Inferior parietal cortex (tissue), 1 donor: ENCODE data around the gene TP53I11.

Experiments
- DNase-seq: peaks from one replicate; pipeline ENCODE4 v3.0.0-alpha.2; 2016; ENCODE audit errors: extremely low spot score

Gene TP53I11, protein sequence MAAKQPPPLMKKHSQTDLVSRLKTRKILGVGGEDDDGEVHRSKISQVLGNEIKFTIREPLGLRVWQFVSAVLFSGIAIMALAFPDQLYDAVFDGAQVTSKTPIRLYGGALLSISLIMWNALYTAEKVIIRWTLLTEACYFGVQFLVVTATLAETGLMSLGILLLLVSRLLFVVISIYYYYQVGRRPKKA

DNA sequence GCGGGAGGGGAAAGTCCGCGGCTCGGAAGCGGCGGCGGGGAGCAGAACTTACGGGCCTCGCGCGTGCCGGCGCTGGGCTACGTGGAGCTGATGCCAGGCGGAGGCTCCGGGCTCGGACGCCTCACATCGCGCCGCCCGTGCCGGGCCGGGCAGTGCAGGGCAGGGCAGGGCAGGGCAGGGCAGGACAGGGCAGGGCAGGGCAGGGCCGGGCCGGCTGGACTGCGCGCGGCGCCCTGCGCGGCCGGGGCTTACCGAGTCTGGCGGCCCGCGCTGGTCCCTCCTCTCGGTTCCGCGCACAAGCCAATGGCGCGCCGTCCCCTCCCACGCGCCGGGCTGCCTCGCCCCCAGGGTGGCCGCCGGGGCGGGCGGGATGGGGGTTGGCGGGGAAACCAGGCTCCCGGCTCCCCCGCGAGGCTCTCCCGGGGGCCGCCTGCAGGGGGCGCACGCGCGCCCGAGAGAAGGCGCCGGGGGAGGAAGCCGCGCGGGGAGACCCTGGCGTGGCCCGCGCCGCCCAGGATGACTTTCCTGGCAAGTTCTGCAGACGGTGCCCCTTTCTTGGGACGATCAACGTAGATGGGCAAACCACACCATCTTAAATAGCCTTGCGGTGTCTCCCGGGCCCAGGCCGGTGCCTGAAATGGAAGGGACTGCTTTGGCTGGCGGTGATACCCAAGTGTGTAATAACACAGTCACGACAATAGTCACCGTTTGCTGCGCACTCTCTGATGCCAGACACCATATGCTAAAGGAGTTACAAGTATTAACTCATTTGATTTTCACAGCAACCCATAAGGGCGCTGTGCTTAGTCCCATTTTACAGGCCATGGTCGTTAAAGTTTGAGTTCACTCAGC lies at the start of gene TP53I11:
TSS of gene TP53I11 (minus strand) at position 259 of the 852 bp plus-strand sequence. CDS start 12,548 bp downstream, outside the sequence.
- no peak for DNase-seq

DNA sequence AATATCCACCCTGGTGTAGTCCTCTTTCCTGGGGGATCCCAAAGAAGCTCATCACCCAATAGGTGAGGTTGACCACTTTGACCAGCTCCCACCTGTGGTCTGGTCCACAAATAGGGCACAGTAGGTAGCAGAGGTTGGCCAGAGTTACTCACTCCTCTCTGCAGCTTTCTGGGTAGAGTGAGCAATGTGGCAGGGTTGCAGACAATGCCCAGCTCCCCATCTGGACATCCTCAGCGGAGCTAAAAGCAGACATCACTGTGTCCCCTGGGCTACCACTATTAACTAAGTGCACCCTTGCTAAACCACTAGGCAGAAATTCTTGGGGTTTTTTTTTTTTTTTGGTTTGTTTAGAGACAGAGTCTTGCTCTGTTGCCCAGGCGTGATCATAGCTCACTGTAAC lies 48.4 kb upstream of the TP53I11 start:
- DNase-seq, result no peak

DNA sequence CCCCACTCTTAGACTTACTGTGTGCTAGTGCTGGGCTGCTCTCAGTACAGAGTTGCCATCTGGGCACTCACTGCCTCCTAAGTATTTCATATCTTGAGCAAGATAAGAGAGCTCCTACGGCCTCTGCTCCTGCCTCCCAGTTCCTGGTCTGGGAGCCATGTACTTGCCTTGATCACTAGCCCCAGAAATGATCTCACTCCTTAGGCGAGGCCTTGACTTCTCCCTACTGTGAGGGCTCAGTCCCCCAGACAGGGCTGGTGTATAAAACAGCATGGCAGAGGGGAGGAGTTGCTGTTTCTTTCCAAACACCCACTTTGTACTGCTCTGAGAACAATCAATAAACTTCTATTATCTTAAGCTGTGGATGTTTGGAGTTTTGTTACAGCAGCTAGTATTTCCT lies 47.4 kb upstream of the TP53I11 start:
- DNase-seq, result no peak

DNA sequence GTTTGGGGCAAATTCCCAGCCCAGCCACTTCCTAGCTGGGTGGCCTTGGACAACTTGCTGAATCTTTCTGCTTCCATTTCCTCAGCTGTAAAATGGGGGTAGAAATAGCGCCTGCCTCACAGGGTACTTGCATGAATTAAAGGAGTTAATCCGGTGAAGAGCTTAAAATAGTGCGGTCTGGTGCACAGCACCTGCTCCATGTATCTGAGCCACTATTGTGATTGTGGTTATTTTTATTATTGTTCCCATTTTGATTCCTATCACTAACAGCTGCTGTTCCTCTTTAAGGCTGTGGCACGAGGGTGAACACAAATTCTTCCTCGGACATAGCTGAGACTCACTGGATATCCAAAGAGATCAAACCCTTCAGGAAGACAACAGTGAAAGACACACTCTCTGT lies 46.9 kb upstream of the TP53I11 start:
- DNase-seq, result no peak

DNA sequence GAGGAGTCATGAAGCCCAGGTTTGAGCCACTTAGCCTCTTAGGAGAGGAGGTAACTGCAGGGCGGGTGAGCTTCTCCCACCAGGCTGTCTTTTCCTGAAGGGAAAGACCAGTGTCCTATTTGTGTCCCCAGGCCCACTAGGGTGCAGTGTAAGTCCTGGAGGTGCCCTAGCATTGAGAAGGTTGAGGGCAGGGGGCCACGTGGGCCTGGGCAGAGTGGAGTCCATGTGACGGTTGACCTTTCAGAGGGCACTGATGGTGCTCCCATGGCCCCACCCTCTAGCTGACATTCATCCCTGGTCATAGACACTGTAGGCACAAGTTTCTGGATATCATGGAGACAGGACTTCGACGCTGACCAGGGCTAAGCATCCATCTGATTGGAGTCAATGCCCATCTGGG lies 44.1 kb upstream of the TP53I11 start:
- DNase-seq, result no peak

DNA sequence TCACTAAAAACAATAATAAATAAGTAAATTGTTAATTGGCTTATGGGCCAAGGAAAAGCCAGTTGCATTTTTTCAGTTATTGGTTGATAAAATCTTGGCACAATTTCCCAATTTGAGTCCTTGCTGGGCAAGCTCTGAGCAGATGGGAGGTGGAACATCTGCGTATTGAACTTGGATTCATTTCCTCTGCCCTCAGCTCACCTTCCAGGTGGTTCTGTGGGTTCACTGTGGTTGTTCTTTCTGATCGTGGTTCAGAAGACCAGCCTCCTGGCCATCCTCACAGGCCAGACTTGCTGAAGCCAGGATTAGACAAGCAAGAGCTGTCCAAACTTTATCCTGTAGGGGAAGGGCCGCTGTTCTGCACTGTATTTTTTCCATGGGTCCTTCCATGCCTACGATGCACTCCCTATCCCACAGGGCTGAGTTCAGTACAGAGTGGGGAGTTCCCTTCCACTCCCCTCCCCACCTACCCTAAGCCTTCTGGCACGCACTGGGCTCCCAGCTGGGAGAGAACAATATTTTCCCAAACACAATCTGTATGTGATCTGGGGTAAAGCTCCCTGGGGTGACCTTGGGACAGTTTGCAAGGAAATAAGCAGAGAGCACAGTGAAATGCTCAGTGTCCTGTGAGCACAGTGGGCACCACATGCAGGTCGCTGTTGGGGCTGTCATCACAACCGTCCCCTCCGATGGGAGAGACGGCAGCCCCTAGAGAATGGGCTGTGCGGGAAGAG lies 43.5 kb upstream of the TP53I11 start:
- DNase-seq, result no peak

DNA sequence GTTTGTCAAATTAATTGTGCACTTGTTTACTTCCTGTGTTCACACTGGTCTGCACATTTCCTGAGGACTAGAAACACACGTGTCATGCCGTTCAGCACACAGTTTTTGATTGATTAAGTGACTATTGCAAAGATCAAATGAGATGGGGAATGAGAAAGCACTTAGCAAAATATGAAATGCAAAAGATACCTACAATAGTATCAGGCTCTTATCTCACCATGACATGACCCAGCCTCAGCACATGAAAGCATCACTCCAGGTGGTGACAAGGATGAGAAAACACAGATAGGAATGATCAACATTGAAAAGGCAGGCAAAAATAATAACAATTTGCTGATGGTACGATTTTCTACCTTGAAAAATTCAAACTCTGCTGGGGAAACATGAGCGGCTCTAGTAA lies 42.1 kb upstream of the TP53I11 start:
- DNase-seq, result no peak

DNA sequence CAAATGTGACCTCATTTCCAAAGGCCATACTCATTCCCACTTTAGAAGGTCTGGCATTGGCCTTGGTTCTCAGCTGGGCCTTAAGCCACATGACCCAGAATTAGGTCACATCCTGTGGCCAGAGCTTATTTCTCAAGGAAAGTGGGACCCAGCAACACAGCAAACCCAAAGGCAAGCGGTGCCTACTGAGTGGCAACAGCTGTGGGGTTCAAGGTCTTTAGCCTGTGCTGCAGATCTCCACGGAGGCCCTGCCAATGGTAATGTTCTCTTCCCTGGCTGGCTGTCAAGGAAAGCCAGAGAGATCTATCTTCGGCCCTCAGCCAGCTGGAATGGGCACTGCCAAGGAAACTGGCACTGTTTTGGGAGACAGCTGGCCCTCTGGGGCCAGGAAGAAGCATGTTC lies 41.5 kb upstream of the TP53I11 start:
- DNase-seq, result no peak

DNA sequence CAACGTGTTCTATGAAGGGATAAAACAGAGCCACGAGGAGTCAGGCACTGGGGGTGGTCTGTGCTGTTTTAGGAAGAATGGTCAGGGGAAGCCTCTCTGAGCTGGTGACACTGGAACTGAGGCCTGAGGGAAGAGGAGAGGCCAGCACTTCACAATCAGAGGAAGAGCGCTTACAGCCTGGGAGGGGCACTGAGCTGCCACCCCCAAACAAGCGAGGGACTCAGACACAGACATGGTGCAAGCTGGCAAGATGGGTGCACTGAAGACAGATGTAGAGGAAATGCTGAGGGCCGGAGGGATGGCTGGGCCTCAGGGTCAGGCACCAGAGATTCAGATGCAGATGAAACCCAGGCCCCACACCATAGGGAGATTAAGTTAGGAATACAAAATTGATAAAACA lies 40.0 kb upstream of the TP53I11 start:
- no peak for DNase-seq

DNA sequence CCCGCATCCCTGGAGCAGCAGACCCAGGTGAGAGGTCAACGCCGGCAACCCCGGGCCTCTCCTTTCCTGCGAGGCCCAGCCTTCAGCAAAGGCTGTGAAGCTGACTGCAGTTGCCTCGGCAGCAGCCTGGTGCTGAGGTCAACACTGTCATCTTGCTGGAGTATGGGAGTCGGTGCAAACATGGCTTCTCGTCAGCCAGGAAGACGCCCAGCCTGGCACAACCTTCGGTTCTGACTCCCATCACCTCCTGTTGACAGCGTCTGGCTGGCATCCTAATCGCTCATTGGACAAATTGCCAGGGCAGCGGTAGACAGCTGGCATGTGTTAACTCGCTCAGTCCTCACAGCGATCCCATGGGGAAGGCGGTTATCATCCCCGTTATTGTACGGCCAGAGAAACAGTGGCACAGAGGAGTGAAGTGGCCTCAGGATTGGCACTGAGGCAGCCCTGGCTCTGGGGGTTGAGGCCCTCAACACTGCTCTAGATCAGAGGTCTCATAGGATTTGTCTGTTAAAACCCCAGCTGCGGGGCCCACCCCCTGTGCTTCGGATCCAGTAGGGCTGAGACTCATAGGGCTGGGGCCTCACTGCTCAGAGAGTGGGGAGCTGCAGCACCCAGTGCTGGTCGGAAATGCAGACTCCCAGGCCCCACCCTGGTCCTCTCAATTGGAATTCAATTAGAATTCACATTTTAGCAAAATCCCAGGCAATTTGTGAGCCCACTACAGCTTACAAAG lies 39.3 kb upstream of the TP53I11 start:
- DNase-seq, result no peak

DNA sequence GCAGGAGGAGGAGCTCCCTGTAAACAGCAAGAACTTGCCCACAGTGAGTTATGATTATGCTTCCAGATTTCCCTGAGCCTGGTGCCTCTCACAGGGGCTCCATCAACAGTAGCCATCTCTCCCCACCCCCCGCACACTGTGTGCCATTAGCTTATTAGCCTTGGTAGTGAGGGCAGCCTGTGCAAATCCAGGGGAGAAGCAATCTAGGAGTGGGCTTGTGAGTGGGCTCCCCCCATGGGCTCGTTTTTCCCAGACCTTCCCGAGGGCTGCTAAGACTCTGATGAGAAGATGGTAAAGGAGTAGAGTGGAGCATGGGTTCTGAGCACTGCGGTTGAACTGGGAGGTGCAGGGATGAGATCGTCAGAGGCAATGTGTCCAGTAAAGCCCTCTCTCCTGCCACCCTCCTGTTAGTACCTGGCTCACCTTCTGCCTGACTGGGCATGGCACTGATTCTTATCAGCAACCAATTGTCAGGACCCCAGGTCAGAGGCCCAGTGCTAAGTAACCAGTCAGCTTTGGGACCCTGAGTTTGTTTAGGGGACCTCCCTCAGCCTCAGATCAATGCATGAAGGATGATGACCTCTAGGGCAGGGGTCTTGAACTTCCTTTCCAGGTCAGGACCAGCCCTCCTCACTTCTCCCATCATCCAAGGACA lies 38.4 kb upstream of the TP53I11 start:
- no peak for DNase-seq

DNA sequence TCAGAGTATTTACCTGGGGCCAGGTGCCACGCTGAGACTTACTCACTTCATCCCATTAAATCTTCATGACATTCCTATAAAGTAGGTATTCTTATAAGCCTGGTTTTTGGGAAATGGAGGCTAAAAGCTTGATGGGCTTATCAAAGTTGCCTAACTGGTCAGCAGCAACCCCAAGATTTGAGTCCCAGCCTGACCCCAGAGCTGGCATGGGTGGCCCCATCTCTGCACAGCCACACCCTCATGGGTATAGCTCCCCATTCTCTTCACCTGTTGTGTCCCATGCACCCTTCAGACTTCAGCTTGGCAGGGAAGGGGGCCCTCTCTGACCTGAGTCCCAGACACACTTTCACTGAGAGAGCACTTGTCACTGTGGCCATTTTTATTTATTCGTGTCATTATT lies 37.4 kb upstream of the TP53I11 start:
- no peak for DNase-seq

DNA sequence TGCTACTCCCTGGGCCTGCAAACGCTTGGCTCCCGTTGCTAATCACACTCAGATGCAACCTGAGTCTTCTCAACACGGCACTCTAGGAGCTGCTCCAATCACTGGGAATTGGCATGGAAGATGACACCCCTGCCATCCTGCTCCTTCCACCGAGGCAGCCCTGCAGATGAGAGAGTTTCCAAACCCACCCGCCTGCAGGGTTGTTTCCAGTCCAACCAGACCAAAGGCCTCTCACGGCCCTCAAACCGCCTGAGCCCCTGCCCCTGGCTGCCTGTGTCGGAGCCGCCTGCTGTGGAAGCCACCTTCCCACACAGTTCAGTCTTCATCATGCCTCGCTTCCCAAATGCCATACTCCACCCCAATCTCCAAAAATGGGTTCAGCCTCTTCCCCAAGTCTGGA lies 36.8 kb upstream of the TP53I11 start:
- no peak for DNase-seq

DNA sequence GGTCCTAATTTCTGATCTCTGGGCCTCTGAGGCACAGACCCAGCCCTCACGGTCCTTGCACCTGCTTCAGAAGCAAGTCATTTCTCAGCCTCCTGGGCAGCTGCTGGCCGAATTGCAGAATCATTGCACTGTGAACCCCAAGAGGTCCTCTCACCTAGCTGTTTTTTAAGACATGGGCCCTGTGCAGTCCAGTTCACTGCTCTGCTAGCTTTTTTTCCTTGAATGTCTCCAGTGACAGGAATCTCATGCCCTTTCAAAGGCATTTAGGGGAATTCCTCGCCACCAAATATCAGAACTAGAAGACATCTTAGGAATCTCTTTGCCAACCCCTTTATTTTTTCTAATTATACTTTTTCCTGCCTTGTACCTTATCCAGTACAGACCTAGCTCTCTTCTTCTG lies 35.6 kb upstream of the TP53I11 start:
- DNase-seq, result no peak

DNA sequence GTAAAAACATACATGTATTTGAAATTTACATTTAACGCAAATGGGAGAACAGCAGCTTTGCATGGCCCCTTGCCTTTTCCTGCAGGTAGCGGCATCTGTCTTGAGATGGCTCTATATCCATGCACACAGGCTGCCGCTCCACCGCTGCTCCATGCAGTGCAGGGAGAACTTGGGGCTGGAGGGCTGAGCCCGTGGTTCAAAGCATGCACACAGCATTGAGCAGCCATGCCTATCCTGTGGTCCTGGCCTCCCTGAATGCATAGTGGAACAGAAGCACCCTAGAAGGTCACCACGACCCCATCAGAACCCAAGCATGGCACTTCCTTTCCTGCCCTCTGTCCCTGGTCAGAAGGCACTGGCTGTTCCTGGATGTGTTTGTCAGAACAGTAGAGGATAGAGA lies 35.0 kb upstream of the TP53I11 start:
- no peak for DNase-seq

DNA sequence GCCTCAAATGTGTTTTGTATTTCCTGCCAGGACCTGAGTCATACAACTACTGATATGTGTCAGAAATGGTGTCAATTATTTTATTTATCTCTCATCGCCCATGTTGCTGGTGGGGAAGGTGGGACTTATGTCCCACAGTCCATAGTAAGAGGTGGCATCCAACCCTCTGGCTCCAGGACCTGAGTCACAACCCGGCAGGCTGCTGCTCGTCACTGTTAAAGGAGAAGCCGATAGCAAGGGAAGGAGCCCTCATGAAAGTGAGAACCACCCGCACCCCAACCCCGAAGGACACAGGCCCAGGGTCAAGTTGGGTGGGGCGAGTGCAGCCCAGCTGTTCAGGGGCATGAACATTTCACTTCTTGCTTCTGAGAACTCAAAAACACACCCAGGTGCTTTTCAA lies 33.1 kb upstream of the TP53I11 start:
- DNase-seq, result no peak

DNA sequence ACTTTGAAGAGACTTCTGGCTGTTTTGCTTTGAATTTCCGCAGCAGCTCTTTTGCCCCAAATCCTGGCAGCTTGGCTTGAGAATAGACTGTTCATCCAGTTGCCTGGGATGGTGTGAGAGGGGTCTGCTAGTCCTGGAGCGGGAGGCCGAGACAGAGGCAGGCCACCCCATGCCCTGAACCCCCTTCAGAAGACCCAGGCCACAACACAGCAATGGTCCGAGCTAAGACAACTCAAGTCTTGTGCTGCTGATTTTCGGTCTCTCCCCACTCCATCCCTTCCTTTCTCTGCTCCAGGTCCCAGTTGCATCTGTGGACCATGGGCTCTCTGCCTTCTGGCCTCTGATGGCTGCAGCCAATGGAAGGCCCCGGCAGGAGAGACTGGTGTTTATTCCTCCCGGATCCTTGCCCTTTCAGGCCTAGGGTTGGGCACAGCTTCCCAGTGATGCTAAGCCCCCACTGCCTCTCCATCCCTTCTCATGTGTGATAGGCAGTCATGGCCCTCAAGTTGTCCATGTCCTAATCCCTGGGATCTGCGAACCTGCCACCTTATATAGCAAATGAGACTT lies 31.9 kb upstream of the TP53I11 start:
- no peak for DNase-seq

DNA sequence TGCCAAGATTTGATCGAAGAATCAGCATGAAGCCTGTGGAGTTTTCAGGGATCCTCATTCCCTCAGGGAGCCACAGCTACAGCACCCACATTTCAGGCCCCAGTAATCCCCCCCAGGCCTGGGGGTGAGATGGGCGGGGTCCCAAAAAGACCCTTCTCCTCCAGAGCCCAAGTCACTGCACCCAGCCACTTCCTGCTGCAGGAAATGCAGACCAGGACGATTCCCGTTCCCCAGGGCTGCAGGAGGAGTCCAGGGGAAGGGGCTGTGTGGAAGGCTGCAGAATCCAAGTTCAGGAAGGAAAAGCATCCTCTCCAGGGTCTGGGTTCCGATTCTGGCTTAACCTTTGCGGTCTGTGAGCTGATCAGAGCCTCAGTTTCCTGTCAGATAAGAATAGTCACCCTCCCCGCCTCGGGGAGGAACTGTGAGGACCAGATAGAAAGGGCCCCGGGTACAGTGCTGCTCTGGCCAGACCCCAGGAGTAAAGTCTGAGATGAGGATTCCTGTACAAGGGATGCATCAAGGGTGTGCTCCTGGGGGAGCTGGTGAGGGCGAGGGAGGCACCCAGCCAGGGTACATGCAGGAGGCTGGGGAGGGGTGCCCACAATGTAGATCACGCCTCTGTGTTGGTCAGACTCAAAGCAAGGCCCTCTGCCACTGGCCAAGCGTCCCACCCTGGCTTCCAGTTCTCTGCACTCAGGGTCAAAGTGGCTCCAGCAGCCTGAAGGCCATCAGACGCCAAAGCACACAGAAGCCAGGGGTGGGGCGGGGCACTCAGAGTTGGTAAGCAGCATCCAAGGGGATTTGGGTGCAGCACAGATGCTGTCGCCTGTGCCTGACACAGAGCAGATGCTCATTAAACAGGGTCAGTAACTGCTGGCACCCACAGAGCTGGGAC lies 30.1 kb upstream of the TP53I11 start:
- no peak for DNase-seq

DNA sequence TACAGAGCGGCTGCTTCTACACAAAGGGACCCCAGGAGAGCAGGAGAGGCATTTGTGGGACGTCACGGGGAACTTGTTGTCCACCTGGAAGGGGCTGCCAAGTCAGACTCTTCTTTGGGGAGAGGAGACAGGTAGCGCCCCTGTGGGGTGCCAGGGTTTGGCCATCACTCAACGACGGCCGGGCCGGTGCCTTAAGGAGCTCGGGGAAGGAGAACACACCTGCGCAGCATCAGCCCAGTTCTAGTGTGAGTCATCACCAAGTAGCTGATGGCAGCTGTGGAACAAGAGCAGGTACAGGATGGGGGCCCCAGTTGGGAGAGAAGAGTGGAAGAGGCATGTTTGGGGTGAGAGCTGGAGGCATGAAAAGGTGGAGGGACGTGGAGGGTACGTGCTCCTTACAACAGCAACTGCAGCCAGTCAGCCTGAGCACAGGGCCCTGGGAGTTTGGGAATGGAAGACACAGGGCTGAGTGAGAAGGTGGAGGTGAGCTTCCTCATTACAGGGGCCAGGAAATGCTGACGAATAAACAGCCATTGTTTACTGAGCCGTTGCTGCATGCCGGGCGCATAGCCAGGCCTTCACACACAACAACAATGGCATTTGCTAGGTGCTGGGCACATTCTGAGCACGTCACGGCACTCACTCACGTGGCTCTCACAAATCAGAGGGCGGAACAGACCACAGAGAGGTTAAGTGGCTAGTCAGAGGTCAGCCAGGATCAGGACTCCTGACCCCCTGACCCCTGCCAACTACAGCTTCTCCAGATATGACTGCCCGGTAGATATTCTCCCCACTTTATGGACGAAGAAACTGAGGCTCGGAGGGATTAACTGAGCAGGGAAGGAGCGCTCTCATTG lies 29.1 kb upstream of the TP53I11 start:
- DNase-seq, result no peak
